Activated CD8-positive, alpha-beta memory T cell treated with anti-CD3 and anti-CD28 coated beads for 4 hours (primary cell): ENCODE measurements around the gene VIPR2.

Experiments
- DNase-seq, 2 donors: peaks; one replicate each; pipeline ENCODE4 v3.0.0-alpha.2; 2020; ENCODE audit warnings: low read depth in 2 of 2

The VIPR2 gene

DNA sequence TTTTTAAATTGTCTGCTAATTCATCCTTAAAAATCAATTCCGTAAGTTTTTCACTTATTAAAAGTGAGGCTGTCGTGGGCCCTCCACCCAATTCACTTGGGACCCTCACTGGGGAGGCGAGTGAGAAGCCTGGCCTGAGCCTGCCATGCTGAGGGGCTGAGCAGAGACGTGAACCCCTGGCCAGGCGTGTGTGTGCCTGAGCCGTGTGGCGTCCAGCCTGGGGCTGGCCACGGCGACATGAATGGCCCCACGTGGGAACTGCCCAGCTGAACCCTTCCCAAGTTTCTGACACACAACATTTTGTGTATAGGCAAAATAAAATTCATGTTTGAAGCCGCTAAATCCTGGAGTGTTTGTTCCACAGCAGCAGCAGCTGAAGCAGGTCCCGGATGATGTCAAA, 13.0 kb upstream of the VIPR2 start:
- no peak for DNase-seq

DNA sequence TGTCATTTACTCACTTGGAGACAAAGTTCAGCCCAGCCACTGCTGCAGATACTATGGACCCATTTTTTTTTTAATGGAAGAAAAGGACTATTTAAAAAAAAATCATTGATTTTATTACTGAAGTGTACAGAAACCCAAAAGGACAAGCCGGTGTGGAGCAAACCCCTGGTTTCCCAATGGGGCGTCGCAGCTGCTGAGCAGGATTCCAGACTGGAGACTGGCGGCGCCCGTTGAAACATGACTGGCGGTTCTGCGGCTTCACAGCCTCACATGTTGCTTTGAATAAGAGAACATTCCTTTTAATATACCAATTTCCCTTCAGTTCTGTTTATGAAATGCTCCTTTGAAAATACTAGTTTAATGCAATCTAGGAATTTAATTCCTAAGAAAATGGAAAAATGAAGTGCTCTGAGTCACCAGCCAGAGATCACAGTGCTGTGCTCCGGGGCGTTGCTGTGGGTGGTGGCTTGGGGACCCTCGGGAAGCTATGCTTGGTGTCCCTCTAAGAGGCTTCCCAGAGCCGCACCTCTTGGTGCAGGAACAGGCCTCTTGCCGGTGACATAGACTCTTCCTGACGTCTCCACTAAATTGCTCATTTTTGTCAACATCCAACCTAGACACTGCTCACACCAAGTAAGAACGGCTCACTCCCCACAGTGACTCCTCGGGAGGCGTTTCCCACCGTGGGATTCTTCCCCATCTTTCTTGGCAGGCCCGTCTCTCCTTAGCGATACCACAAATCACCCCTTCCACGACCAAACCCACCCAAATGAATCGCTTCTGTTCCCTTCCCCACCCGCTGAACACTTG, 12.0 kb upstream of the VIPR2 start:
- no peak for DNase-seq

DNA sequence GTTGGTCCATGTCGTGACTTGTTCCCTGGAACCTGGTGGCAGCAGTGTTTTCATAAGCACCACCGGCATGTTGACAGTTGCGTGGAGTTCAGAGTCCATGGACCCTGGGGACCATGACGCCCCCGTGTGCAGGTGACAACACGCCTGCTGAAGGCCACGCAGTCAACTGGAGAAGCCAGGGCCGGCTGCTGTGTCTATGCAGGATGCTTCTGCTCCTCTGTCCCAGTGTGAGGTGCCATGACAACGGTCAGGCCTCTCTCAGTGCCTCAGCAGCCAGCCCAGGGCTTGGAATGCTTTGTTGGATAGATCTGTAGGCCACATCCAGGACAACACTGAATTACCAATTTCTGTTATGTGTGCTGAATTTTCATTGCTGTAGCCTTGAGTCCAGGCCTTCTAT, 10.7 kb upstream of the VIPR2 start:
- no peak for DNase-seq

DNA sequence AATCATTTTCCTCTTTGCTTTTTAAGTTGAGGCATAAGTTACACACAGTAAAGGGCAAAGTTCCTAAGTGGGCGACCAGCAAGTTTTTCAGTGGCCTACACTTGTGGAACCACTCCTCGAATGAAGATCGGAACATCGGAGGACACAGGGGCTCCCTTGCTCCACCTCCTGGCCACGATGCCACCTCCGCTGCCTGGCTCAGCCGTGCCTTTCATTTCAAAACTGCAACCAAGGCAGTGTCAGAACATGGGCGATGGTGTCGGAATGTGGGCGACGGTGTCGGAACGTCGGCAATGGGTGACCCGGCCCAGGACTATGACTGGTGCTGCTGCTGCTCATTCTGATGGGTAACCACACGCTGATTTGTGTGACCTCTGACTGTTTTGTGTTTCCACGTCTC, 9.6 kb upstream of the VIPR2 start:
- no peak for DNase-seq

DNA sequence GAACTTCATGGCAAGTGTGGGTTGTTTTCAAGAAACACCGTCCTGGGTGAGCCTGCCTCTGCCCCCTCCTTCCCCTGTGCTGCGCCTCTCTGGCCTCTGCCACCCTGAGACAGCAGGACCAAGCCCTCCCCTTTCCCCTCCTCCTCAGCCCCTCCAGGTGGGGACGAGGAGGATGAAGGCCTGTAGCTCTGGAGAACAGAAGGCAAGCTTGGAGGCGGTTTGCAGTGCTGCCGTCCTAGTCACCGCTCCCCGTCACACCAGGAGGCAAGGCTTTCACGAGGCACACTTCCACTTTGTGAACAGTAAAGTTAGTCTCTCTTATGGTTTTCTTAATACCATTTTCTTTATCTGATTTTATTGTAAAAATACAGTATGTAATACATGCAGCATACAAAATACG, 8.8 kb upstream of the VIPR2 start:
- no peak for DNase-seq

DNA sequence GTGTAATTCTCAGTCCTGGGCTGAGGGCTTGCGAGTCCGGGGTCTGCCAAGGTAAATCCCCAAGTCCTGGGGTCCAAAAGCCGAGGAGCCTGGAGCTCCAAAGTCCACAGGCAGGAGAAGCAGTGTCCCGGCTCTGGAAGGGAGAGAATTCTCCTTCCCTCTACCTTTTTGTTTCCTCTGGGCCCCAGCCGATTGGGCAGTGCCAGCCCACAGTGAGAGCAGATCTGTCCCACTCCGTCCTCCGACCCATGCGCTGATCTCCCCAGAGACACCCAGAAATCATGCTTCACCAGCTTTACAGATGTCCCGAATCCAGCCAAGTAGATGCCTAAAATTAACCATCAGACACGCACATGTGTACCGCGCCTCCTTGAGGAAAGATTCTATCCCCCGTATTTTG, 8.1 kb upstream of the VIPR2 start:
- DNase-seq = no peak

DNA sequence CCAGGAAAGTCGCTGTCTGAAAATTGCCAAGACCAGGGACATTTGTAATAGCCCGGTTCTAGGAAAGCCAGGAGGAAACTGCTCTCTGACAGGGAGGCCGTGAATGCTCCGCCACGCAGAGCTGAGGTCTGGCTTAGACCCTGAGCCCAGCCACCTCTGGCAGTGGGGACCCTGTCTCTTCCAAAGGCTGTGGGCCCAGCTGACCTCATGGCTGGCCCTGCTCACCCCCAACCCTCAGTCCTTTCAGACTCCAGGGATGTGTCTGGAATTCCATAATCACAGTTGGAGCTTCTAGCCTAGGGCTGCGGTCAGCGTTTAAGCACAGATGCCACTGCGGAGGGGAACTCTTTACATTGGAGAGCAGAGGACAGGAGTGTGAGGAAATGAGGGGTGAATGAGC, 6.6 kb upstream of the VIPR2 start:
- no peak for DNase-seq

DNA sequence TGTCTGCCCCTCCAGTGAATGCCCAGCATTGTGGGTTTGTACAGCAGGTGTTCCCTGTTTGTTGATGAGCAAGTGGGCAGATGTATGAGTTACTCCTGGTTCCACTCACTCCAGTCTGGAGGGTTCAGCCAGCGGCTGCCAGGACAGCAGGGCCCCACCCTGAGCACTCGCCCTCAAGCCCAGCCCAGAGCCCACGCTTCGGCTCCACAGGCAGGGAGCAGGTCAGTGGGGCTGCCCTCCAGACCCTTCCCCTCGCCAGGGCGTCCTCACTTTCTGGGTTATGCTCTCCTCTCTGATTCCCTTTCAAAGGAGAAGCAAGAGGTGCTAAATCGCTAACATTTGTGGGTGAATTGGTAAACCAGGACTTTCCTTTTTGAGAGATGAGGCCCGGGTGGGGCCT, 4.8 kb upstream of the VIPR2 start:
- DNase-seq = no peak

DNA sequence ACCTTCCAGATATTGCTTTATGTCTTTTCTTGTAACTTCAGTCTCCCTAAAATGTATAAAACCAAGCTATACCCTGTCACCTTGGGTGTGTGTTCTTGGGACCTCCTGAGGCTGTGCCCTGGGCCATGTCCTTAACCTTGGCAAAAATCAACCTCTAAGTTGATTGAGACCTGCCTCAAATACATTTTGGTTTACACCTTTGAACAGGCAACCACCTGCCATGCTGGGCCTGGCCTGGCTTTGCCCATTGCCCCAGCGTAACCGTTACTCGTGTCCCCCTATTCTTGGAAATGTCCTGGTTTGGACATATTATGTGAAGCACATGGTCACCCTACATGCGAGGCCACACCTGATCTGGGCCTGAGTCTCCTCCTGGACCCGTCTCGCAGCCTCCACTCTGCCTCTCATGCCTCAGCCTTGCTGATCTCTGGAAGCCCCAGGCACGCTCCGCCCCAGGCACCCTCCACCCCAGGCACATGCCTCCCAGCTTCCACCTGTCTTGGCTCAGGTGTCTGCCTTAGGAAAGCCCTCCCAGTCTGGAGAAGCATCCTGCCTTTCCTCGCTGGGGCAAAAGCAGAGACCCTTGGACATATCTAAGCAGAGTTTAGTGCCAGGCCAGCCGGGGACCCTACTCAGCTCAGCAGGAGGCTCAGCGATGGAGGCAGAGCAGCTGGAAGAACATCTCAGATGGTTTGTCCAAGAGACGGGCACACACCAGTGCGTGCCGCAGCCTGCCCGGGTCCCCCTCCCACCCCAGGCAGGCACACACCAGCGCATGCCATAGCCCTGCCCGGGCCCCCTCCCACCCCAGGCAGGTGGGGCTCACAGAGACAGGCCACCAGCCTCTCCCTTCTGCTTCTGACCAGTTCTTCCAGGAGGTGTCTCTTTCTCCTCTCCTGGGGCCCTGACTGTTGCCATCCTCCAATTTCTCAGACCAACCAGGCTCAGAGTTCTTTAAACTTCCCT, 4.0 kb upstream of the VIPR2 start:
- no peak for DNase-seq

DNA sequence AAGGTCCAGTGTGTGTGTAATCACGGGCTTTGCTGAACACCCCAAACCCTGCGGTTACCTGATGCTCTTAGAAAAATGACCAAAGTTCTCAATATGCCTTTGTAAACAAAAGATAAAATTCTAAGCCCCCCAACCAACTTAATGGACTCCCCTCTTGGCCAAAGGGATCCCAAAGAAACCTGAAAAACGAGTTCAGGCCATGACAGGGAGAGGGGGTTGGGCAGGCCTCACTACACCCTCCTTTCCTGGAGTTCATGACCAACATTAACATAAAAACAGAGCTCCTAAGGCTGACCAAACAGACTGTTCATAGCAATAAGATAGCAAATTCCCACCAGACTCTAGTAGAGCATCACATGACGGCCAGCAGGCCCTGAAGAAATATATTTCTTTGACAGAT, 3.0 kb upstream of the VIPR2 start:
- DNase-seq = no peak

DNA sequence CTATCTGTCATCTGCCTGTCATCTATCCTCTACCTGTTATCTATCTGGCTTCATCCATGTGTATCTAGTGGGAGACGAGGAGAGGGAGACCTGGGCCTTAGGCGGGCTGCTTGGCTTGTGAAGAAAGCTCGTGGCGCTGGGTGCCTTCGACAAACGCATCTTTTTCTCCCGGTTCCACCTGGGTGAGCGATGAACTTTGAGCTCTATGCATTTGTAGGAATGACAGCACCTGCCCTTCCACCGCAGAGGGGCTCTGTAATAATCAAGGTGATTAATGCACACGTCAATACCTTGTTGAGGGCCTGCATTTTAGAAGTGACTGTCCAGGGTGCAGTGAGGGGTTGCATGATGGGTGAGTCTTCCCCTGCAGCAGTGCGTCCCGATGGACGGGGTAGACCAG, 2.6 kb upstream of the VIPR2 start:
- DNase-seq = no peak

DNA sequence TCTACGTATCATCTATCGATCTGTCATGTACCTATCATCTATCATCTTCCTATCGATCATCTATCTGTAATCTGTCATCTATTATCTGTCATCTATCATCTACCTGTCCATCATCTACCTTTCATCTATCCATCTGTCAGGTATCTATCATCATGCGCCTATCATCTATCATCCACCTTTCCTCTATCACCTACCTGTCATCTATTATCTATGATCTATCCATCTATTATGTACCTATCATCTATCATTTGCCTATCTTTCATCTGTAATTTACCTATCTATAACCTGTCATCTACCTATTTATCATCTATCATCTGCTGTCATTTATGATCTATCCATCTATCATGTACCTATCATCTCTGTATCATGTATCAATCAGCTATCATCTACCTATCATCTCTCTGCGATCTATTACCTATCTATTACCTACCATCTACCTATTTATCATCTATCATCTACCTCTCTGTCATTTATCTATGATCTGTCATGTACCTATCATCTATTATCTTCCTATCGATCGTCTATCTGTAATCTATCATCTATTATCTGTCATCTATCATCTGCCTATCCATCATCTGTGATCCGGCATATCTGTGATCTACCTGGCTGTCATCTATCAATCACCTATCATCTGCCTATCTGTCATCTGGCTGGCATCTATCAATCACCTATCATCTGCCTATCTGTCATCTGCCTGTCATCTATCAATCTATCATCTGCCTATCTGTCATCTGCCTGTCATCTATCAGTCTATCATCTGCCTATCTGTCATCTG, 1.6 kb upstream of the VIPR2 start:
- DNase-seq = no peak

DNA sequence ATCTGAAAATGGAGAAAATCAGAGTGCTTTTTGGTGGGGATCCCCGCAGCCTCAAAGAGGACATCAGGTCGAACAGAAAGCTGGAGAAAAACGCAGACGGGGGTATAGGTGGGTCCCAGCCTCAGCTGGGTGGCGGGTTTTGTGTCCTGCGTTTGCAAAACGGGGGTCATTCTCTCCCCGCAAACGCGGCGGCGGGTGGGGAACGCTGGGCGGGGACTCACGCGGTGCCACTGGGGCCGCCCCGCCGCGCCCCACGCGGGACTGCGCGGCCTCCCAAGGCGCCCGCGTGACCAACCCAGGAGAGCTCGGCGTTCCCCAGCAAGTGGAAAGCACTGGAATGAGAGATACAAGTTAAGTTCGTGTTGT, 806 bp upstream of the VIPR2 start:
- no peak for DNase-seq

DNA sequence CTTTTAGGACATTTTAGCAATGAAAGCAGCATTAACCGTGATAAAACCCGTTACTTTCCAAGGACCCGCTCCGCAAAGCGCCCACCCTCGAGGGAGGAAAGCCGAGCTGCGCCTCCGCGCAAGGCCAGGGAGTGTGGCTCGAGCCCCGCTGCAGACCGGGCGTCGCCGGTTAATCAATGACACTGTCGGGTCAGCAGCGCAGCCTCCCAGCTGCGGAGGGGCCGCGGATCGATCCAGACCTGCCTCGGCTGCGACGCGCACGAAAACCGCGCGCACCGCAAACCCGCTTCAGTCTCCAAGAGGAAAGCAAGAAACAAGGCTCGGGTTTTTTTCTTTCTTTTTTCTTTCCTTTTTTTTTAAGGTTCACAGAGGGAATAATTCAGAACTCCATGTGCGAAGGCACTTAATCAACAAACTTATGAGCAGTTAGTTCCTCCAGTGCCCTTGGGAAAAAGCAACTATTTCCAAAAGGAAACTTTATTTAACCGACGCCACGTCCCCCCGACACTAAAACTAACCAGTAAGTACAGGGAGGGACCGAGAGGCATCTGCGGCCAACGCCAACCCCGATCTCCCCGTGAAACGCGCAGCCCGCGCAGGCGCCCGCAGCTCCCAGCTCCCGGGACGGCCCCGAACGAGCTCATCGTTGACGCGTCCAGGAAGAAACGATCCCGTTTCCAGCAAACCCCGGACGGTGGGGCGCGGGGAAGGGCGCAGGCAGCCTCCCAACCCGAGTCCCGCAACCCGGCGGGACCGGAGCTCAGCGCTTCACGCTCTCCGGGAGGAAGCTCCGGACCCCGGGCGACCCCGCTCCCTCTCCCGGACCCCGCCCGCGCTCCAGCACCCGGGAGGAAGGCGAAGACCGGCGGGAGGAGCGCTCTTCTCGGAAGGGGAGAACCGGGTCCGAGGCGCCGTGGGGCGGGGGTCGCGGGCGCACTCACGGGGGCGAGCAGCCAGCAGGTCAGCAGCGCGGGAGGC, 598 bp downstream of the VIPR2 start:
- DNase-seq = no peak

DNA sequence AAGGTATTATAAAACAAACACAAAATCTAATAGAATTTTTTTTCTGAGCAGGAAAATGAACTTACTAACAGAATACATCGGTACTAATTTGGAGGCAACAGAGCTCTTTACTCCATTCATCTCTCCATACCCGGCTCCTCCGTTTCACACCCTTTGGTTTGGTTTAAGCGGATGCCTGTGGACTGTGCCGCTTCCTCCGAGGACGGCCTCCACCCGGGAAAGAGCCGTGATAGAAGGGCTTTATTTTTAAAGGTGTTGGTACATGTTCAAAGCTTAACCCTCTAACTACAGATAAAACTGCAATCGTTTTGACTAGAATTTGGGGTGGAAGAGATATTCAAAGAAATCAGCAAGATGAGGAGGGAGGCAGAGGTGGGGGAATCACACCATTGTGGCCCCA, 1.9 kb downstream of the VIPR2 start:
- no peak for DNase-seq

DNA sequence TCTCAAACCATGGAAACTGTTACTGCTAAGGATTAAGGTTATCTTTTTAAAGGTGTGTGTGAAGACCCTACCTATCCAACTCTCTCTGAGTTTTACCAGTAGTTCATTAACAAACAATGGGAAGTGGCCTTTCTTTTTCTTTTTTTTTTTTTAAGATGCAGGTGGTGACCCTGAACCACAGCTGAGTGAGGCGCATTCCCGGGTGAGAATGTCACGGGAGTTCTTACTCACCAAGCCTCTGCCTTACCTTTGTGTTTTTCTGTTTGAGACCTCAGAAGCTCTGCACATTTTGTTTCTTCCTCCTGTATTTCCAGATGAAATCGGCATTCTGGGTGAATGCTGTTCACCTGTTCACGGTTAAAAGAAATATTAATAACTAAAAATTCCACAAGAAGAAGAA, 2.5 kb downstream of the VIPR2 start:
- no peak for DNase-seq

DNA sequence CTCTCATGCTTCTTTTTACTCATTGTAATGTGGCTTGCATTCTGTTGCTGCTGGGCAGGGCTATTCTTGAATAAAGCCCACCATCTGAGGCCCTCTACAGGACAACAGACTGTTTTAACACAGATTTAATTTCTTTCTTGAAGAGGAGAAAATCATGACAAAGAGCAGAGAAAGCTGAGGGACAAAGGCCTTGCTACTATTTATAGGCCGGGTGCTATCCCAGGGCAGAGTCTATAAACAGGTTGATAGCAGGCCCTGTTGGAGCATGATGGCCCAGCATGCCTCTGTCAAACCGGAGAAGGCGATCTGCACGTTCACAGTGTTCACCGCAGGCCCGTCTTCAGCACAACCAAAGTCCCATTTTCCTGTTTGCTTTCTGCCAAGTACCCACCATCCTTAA, 3.0 kb downstream of the VIPR2 start:
- DNase-seq = no peak

DNA sequence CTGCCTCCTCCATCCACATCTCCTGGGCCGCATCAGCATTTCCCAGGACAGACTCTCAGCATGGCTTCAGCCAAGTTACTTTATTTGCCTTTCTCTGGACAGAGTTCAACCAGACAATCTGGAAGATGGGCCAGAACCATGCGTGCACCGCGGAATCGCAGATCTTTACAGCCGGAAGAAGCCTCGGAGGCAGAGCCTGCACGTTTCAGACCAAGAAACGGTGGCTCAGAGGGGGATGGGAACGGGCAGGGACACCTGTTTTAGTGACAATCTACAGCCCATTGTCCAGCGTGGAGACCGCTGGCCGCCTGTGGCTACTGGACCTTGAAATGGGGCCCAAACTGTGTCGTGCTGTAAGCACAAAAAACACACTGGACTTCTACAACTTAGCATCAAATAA, 3.5 kb downstream of the VIPR2 start:
- DNase-seq = no peak

DNA sequence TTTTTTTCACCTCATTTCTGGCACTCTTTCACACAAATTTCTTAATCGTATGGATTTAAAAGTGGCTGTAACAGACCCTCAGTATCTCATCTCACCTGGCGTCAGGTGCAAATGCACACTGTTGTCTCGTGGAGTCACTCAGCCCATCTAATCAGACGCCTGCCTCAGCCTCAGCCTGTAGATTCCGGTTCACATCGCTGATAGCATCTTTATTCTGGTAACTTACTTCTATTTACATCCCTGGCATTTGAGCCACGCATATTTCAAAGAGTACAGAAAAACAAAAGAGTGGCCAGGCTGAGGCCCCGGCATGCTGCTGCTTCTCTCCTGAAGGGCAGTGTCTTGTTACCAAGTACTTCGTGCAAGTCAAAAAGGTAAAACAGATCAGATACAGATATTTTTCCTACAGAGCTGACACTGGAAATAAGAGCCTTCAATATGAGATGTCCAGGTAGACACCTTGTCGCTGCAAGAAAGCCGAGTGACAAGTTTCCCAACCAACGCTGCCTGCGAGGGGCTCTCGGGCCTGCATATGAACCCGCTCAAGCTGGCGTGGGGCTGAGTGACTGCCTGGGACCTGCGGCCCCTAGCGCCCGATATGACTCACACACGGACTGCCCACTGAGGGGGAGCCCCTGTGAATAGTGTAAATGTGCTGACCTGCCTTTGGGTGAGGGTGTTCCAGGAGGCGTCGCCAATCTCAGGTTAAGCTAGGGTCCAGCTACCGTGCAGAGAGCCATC, 4.3 kb downstream of the VIPR2 start:
- no peak for DNase-seq

DNA sequence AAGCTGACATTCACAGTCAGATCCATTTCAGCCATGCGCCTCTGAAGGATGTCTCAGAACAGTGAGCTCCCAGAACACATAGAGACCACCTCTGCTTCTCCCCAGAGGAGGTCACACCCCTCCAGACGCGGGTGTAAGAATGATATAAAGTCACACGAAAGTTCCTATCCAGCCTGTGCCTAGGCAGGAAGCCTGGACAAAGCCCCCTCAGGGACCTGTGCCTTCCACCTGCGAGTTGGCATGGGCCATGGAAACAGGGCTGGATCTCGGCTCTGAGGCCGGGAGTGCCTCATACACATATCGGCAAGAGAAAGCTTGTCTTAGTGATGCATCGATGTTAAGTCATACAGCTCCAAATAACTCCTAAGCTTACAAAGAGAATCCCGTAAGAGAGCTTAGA, 5.0 kb downstream of the VIPR2 start:
- DNase-seq = no peak
